Measurements from ENCODE around the gene HORMAD2.
"Not testable (repeated sequence)": the region's sequence is repeated elsewhere in the genome, so short reads cannot be mapped to it uniquely, and the experiment has no call there.

HORMAD2 gene

GRCh38 chr22:30193031-30193775, 112.9 kb downstream of the HORMAD2 start:
- DNase-seq = no peak

- DNase-seq = no peak
Observed at GRCh38 chr22:30195245-30196140, 115.2 kb downstream of the HORMAD2 start.

- peak; percentile 72 for DNase-seq
Observed at GRCh38 chr22:30196141-30196879, 116.0 kb downstream of the HORMAD2 start.

DNA sequence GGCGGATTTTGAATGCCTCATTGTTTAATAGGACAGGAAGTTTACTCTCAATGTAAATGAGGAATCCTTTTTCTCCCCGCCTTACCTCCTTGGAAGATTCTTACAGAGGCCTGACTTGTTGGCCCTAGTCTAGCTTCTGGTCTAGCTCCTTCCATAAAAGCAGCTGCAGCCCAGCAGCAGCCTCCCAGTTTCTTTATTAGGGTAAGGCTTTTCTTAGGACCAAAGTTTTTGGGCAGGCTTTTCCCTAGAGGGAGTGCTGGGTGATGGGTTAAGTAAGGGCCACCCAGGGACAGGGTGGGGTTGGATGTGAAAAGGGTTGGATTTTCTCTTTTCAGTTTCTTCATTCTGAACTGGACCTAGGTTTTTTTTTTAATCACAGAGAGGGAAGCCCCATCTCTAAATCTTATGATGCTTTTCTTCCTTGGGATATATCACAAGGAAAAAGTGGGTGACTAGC, 116.6 kb downstream of the HORMAD2 start:
- DNase-seq = no peak

DNA sequence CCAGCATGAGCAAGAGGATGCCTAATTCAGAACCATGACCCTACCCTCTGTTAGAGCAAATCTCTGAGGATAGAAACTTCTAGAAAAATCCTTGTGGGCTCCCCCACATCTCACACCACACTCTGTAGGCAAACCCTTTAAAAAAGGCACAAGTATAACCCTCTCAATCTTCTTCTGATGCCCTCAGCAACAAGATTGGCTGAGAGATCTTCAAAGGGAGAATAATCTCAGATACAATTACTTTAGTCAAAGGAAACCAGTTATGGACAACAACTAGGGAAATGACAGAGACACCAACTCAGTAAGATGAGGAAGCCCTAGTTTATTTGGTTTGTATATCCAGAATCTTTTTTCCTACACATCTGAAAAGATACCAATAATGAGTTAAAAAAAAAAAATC, 117.1 kb downstream of the HORMAD2 start:
- no peak for DNase-seq

DNA sequence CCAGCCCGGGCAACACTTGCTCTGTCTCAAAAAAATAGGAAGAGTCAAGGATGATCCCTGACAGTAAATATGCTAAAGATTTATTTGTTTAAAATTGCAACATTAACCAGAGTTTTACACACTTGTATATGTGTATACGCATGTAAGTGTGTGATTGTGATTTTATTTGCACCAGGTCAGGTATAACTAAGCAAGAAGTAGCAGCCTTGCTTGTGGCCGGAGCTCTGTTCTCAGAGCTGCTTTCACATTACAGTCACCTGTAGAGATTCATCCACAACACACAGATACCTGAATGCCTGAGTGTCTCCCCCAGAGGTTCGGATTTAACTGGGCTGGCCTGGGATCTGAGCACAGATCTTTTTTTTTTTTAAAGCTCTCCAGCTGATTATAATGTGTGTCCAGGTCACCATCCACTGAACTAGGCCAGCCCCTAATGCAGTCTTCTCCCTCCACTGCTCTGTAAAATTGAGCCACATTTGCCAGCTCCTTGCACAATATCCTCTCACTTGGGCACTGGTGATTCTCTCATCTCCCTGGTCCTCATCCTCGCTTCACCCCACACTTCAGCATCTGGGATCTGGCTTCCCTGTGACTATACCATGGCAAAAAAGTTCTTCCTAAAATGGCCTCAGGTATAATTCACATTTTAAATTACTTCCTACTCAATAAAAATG, 118.0 kb downstream of the HORMAD2 start:
- no peak for DNase-seq

- no peak for DNase-seq
Observed at GRCh38 chr22:30198921-30199320, 118.7 kb downstream of the HORMAD2 start.

DNA sequence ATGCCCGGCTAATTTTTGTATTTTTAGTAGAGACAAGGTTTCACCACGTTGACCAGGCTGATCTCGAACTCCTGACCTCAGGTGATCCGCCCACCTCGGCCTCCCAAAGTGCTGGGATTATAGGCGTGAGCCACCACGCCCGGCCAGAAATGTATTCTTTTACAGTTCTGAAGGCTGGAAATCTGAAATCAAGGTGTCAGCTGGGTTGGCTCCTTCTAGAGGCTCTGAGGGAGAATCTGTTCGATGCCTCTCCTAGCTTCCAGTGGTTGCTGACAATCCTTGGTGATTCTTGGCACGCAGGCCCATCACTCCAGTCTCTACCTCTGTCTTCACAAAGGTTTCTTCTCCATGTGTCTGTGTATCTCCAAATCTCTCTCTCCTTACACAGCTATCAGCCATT, 120.6 kb downstream of the HORMAD2 start:
- DNase-seq = not testable (repeated sequence)

DNA sequence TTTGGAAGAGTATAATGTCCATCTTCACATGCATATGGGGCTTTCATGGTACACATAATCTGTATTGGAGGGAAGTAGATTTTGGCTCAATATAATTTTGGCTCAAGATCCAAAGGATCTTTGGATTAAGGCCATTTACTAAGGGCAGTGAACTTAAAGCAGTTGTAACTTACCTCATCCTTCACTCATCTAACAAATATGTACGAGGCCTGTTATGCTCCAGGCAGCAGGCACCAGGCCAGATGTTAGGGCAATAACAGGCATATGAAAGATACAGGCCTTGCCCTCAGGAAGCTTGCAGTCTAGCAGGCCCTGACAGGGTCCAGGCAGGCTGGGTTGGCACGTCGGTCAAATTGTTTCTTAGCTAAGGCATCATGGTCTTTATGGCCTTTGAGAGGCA, 121.7 kb downstream of the HORMAD2 start:
- DNase-seq = no peak

GRCh38 chr22:30202531-30203006, 122.3 kb downstream of the HORMAD2 start:
- DNase-seq = no peak

GRCh38 chr22:30204015-30204741, 123.9 kb downstream of the HORMAD2 start:
- no peak for DNase-seq

- no peak for DNase-seq
Observed at GRCh38 chr22:30204742-30205111, 124.5 kb downstream of the HORMAD2 start.

GRCh38 chr22:30205281-30206115, 125.2 kb downstream of the HORMAD2 start:
- no peak for DNase-seq

DNA sequence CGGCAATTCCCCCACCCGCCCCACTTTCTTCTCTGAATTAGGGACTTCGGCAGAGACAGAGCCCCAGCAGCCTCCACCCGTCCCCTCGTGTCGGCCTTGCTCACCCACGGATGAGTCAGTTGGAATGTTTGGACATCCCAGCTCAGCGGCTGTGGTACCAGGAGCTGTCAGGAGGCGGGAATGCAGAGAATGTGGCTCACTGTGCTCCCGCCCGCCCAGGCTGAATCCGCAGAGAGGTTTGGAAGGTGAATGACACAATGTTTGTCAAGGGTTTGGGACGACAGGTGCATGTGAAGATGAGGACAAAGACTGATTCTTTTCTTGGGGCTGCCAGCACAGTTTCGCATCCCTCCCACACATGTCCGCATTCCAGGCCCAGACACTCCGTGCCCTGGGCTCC, 126.7 kb downstream of the HORMAD2 start:
- no peak for DNase-seq

DNA sequence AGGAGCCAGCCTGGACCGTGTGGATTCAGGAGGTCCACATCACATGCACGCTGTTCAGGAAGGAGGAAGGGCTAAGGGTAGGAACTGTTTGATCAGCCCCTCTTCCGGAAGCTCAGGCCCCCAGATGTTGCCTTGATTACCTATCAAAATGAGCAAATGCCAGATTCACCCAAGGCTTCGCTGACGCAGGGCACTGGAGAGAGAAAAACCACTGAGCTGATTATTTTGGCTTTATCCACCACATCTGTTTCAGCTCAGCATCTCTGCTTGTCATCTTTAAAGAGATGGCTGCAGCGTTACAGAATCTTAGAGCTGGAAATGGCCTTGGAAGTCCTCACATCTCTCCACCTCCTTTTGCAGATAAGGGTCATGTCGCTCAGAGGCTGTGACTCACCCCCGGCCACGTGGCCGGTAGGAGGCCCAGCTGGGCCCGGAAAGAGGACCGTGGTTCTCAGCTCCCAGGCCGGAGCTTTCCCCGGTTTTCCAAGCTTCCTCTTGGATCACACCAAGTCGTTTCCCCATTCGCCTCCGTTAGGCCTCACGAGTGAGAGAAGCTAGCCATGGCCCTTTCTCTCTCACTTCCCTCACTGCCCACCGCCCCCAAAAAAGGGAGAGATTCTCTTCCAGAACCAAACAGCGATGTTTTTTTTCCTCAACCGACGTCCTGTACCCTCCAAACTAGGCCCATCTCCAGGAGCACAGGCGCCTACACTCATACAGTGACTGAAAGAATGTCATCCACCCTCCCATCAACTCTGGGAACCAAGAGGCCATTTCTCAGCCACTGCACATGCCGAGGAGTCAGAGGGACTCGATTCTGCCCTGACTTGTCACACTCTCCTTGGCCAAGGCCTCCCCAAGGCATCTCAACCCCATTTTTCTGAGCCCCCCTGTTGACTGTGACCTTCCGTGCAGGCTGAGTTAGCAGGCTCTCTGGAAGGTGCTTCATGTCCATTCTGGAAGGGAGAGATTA, 128.7 kb downstream of the HORMAD2 start:
- no peak for DNase-seq

DNA sequence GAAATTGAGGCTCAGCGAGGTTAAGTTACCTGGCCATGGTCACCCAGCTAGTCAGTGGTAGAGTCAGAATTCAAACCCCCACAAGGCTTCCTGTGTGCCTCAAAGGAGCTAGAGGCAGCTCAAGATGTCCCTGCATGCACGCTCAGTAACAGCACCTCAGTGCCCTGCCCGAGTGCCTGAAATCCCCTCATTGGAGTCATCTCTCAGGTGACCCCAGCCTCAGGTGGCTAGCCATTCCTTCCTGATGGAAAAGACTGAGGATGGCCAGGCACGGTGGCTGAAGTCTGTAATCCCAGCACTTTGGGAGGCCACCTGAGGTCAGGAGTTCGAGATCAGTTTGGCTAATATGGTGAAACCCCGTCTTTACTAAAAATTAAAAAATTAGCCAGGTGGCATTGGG, 129.4 kb downstream of the HORMAD2 start:
- no peak for DNase-seq

DNA sequence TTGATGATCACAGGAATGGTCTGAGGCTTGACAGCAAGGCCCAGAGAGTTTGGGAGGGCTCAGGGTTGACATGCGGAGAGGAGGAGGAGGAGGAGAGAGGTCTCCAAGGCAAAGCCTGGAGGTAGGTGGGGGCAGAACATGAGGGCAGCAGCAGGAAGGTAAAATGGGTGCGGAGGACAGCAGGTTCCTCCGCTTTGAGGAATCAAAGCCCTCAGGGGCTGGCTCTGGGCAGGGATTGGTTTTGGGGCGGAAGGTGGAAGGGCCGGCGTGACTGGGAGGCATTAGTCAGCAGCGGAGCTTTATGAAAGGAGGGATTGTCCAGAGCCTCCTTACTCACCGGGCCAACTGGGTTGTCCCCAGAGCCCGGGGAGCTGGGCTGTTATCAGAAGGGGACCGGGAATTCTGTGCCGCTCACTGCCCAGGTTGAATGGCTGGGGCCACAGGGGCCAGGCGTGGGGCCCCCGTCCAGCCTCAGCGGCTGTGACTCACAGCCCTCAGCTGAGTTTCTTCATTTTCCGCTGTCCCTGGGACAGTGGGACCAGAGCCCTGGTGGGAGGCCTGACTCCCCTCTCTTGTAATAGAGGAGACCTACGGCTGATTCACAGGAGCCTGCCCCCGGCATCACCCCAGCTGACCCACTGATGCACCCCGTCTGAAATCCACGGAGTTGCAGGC, 130.1 kb downstream of the HORMAD2 start:
- no peak for DNase-seq

DNA sequence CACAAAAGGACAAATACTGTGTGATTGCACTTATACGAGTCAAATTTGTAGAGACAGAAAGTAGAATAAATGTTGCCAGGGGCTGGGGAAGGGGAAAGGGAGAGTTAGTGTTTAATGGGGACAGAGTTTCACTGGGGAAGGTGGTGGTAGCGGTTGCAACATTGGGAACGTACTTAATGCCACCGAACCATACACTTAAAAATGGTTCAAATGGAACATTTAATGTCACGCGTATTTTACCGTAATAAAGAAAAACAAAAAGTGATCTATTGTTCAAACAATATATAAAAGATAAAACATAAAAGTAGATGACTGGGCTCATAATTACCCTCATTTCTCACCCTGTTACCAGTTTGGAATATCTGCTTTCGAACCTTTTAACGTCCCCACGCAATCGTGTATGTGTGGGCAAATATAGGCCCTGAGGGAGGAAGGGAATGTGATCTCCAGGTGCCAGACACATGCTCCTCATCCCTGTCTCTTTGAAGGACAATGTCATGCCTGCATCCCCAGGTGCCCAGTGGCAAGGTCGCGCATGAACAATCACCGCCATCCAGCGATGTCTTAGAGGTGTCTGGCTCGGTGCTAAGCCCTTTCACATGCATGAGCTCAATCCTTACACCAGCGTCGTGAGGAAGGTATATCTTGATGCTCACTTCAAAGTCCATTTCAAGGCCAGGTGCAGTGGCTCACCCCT, 131.0 kb downstream of the HORMAD2 start:
- no peak for DNase-seq
